Measurements from ENCODE around the gene EYA3. TPM values are rescaled to one million over a fixed set of nuclear protein-coding genes. Genes with fewer than 3 reads are reported as not detected.

The EYA3 gene
- total and polyA plus RNA-seq, 10 of the 15 experiments (the other 5 are each of a cell fraction or from before 2014, with no cell fraction given) = 13.0 to 46.6 (median 23.4) TPM

- TF ChIP-seq MAX (IDR thresholded peaks at IDR 0.05; ENCODE audit: low read depth, low read length) = no peak
- TF ChIP-seq CEBPZ (IDR thresholded peaks at IDR 0.05; ENCODE audit: low read depth, low read length) = no peak
These were observed 719 bp downstream of the EYA3 start (continued) for GRCh38 chr1:28087614-28088167.

- Histone ChIP-seq H3K79me2 (ENCODE audit: control insufficient read depth, insufficient read depth, low read length) (peaks cover 66% of the 10 kb centered on the region), H3K27ac (ENCODE audit: control insufficient read depth, insufficient read depth) (peak overlapping the region; percentile 93), H3K4me1 (ENCODE audit: control insufficient read depth, insufficient read depth, low read length) (peaks cover 27% of the 10 kb centered on the region), H2AFZ (ENCODE audit: control insufficient read depth, low read depth, low read length) (no peak overlapping the region), H3K4me2 (ENCODE audit: control insufficient read depth, insufficient read depth) (peak overlapping the region; percentile 56), H3K9ac (ENCODE audit: control insufficient read depth, insufficient read depth, low read length) (peak overlapping the region; percentile 20), H3K4me3 (no peak overlapping the region; the same call in 1 of the 2 replicates), H3K27me3 (replicated peaks in 1 of 2; ENCODE audit: control insufficient read depth in 2 of 2, insufficient read depth in 2 of 2, low read length in 1 of 2) (no peaks in the 10 kb centered on the region), H3K9me3 (replicated peaks; ENCODE audit: control insufficient read depth, insufficient read depth, low read length) (no peaks in the 10 kb centered on the region), H4K20me1 (ENCODE audit: control insufficient read depth, insufficient read depth) (no peaks in the 10 kb centered on the region), H3K36me3 (ENCODE audit: control insufficient read depth in 2 of 2, insufficient read depth in 2 of 2, low read length in 1 of 2) (no peaks in the 10 kb centered on the region)
- FAIRE-seq (no peak), ATAC-seq (no peak), DNase-seq (ENCODE audit: low read depth, low spot score) (no peak)
- ChIA-PET SMC1A (ENCODE audit: uncharacterized antibody, unreplicated experiment) (interaction anchor here (0.9 to 14.0 kb wide), 22 partner anchors 9 to 228 kb away, joined by 3 to 445 read pairs (median 8); partner anchors contain the start of gene PTAFR), POLR2A (interaction anchor here (0.6 to 6.4 kb wide), 6 partner anchors 10 to 877 kb away, joined by 3 to 60 read pairs (median 3); no protein-coding TSS in a partner anchor), CTCF (interaction anchor here (0.9 to 10.2 kb wide), 18 partner anchors 9 to 314 kb away, joined by 3 to 317 read pairs (median 4); partner anchors contain the start of gene STX12), RAD21 (ENCODE audit: unreplicated experiment) (interaction anchor here (1.0 to 10.4 kb wide), 18 partner anchors 9 to 314 kb away, joined by 3 to 207 read pairs (median 6); partner anchors contain the start of genes MED18, PTAFR and STX12)
- in situ Hi-C loops (cut with MboI) = loop anchor here (5.0 kb wide), 1 partner anchor 224 kb away; no protein-coding TSS in a partner anchor
- no TSS peak for BruUV-seq (replicated peaks)
- WGBS (ENCODE audit: insufficient coverage, insufficient replicate concordance, low lambda C conversion rate, missing lambda C conversion rate) = 0% methylated on average over 1 of the region's 1 CpG
- intact Hi-C loops (cut with micrococcal nuclease; ENCODE audit: unreplicated experiment) = loop anchor here (5.0 kb wide), 1 partner anchor 229 kb away; no protein-coding TSS in a partner anchor
- no peak for TF ChIP-seq STAT3 (IDR thresholded peaks at IDR 0.05; ENCODE audit: low read depth, low read length)
- no peak for TF ChIP-seq USF1 (IDR thresholded peaks at IDR 0.05; ENCODE audit: borderline replicate concordance, extremely low read length, insufficient read depth, low read depth, low read length)
- no peak for TF ChIP-seq SMC3 (IDR thresholded peaks at IDR 0.05; ENCODE audit: borderline replicate concordance, low read length)
- TF ChIP-seq SUZ12 (IDR thresholded peaks at IDR 0.05; ENCODE audit: unreplicated experiment) = no peak
- TF ChIP-seq ZBED1 (IDR thresholded peaks at IDR 0.05; ENCODE audit: borderline replicate concordance) = no peak
- TF ChIP-seq ZNF592 (IDR thresholded peaks at IDR 0.05) = no peak
- no peak for TF ChIP-seq ZZZ3 (IDR thresholded peaks at IDR 0.05; ENCODE audit: control insufficient read depth, insufficient read length, low read depth)
- TF ChIP-seq CBFB (IDR thresholded peaks at IDR 0.05; ENCODE audit: low read depth) = no peak
- no peak for TF ChIP-seq SREBF1 (IDR thresholded peaks at IDR 0.05; ENCODE audit: low read length)
- TF ChIP-seq ETV6 (conservative IDR thresholded peaks at IDR 0.05 in 1 of 2, IDR thresholded peaks at IDR 0.05 in 1 of 2; ENCODE audit: borderline replicate concordance in 1 of 2, low read depth in 1 of 2) = no peak
These were observed 1.8 kb downstream of the EYA3 start for GRCh38 chr1:28086651-28087050.
